GM20000 (cell line): Measurements from ENCODE around the gene FAM168A.

ENCODE experiments used
- DNase-seq: peaks from one replicate; pipeline ENCODE4 v3.0.0; 2012; ENCODE audit warnings: low spot score
- CTCF ChIP-seq: IDR thresholded peaks from 2 replicates; pipeline ENCODE4 v1.5.1; 2012; ENCODE audit warnings: mild to moderate bottlenecking, control low read depth; ENCODE audit errors: extremely low read depth, missing control alignments

FAM168A gene

DNA sequence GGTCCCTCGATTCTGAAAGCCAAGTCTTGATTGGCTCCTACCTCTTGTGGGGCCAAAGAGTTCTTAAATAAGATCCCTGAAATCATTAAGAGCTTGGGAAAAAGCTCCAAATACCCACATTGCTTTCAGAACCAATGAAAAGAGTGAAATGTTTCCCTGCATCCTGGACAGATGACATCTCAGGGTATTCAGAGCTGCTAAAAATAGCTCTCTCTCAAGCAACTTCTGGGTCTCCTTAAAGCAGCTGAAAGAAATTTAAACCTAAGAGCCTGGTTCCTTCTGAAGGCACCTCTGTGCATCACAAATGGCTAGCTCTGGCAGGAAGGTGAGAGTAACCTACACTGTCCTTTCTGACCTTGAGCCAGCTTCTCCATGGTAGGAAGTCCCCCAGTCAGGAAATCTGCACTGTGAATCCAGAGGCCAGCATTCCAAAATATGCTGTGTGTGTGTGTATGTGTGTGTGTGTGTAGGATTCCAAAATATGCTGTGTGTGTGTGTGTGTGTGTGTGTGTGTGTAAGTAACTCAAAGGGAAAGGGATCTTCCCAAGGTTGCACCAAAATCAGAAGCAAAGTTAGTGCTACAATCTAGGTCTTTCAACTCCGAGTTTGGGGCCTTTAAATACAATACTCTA lies 171.6 kb downstream of the FAM168A start:
- TF ChIP-seq CTCF, result no peak
- no peak for DNase-seq

DNA sequence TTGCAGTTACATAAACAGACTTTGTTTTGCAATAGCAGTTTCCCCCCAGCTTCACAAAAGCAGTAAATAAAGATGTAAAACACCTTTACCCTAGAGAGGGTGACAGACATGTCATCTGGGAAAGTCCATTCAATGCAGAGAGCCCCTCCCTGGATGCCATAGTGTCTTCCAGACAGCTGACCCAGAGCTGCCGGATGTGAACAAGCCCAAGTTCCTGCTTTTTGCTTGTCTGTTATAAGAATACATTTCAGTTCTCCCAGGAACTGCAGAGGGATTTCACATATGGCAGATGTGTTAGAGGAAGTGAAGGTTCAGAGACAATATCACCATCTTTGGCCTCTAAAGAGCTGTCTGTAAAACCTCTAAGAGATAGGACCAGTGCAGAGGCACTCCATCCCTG lies 172.8 kb downstream of the FAM168A start:
- DNase-seq, result no peak
- no peak for TF ChIP-seq CTCF

GRCh38 chr11:73423506-73423905 lies 174.4 kb downstream of the FAM168A start:
- DNase-seq, result no peak
- TF ChIP-seq CTCF, result no peak

DNA sequence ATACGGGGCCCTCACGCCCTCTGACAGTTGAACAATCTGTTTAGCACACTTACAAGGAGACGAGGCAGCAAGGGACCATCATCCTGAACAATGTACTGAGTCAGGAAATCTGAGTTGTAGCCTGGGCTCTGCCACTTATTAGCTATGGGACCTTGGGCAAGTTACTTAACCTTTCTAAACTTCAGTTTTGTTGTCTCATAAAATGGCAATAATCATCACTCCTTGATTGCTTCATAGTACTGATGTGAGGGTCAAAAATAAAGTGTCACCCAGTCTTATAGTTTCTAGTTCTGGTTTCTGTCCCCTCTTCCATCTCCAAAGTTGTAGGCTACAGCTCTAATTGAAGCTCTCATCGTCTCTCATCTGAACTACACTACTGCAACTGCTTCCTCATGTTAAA lies 175.0 kb downstream of the FAM168A start:
- DNase-seq, result no peak
- TF ChIP-seq CTCF, result no peak

GRCh38 chr11:73420136-73420535 lies 177.8 kb downstream of the FAM168A start:
- DNase-seq, result no peak
- no peak for TF ChIP-seq CTCF

DNA sequence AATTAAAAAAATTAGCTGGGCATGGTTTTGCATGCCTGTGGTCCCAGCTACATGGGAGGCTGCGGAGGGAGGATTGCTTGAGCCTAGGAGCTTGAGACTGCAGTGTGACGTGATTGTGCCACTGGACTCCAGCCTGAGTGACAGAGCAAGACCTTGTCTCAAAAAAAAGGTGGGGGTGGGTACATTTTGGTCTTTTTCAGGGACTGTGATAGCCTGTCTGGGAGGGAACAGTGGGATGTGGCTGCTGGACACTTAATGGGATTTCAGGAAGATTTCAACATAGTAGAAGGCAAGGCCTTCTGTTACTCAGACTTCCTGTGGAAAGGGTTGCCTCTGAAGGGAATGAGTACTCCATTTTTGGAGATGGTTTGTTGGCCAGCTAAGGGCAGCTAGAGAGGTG lies 181.1 kb downstream of the FAM168A start:
- no peak for TF ChIP-seq CTCF
- DNase-seq, result no peak

DNA sequence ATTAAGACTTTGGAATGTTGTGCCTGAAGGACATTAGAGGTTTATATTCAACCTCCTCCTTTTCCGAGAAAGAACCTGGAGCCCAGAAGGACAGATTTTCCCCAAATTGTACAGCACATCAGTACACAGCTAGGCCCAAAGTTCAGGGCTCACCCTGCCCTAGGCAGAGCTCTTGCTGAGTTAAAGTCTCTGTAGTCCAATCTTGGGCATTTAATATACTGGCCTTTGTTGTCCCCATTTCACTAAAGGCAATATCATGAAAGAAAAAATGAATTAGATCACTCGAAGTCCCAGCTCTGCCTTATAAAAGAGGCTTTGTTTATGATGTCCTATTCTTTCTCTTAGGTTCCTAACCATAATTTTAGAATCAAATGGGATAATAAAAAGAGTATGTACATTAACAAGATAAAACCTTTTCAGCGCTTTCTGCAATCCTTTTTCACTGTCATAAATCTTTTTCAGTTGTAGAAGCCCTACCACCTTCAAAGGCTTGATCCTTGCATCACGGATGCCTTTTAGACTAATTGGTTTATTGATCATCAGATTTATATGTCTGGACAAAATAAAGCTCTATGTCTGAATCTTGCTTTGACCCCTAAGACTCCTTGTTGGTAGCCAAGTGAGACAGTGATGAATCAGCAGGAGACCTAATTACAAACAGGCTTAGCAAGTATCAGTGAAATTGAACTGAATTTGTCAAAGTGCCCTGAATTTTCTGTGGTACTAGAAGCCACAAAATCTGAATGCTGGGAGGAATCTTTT lies 181.9 kb downstream of the FAM168A start:
- no peak for TF ChIP-seq CTCF
- no peak for DNase-seq
